HG02798 (cell line): ENCODE measurements around the gene DVL3.
"Not testable (repeated sequence)": the region's sequence is repeated elsewhere in the genome, so short reads cannot be mapped to it uniquely, and the experiment has no call there.

Experiments used
- ATAC-seq: cut with Tn5 transposase; IDR thresholded peaks from one replicate; pipeline ENCODE4 v1.9.1; 2021; ENCODE audit warnings: mild to moderate bottlenecking; ENCODE audit not compliant: unreplicated experiment, poor library complexity

Gene DVL3

GRCh38 chr3:184149770-184150169, 5.4 kb upstream of the DVL3 start:
- ATAC-seq: not testable (repeated sequence)

- peak; percentile 26 for ATAC-seq
Observed at GRCh38 chr3:184155644-184156521, 706 bp downstream of the DVL3 start.

- ATAC-seq: no peak
Observed at GRCh38 chr3:184156522-184156955, 1.4 kb downstream of the DVL3 start.

GRCh38 chr3:184157206-184157605, 2.0 kb downstream of the DVL3 start:
- no peak for ATAC-seq

GRCh38 chr3:184158404-184158803, 3.2 kb downstream of the DVL3 start:
- ATAC-seq: no peak

GRCh38 chr3:184160456-184160855, 5.3 kb downstream of the DVL3 start:
- no peak for ATAC-seq

- not testable (repeated sequence) for ATAC-seq
Observed at GRCh38 chr3:184162571-184163070, 7.4 kb downstream of the DVL3 start.

GRCh38 chr3:184164648-184165330, 9.6 kb downstream of the DVL3 start:
- ATAC-seq: no peak

GRCh38 chr3:184165543-184165942, 10.4 kb downstream of the DVL3 start:
- ATAC-seq: no peak

- no peak for ATAC-seq
Observed at GRCh38 chr3:184166671-184167070, 11.5 kb downstream of the DVL3 start.

- no peak for ATAC-seq
Observed at GRCh38 chr3:184167786-184168185, 12.6 kb downstream of the DVL3 start.

- ATAC-seq: no peak
Observed at GRCh38 chr3:184168363-184169120, 13.4 kb downstream of the DVL3 start.

GRCh38 chr3:184169896-184170875, 15.0 kb downstream of the DVL3 start:
- no peak for ATAC-seq

- ATAC-seq: no peak
Observed at GRCh38 chr3:184171562-184171961, 16.4 kb downstream of the DVL3 start.

GRCh38 chr3:184172681-184173373, 17.6 kb downstream of the DVL3 start:
- ATAC-seq: no peak

- no peak for ATAC-seq
Observed at GRCh38 chr3:184173374-184173722, 18.2 kb downstream of the DVL3 start.

- ATAC-seq: no peak
Observed at GRCh38 chr3:184174284-184174645, 19.1 kb downstream of the DVL3 start.

GRCh38 chr3:184174646-184175492, 19.7 kb downstream of the DVL3 start, which contains the start of gene AP2M1:
TSS of gene AP2M1 (plus strand) at chr3:184174855. CDS start at chr3:184176994, 2,139 bp downstream.
- ATAC-seq: peak; percentile 96
